ENCODE measurements around the gene BRPF1.
A peak's percentile ranks its signal among the peaks of the same experiment; 100 is the strongest.

Gene BRPF1, protein sequence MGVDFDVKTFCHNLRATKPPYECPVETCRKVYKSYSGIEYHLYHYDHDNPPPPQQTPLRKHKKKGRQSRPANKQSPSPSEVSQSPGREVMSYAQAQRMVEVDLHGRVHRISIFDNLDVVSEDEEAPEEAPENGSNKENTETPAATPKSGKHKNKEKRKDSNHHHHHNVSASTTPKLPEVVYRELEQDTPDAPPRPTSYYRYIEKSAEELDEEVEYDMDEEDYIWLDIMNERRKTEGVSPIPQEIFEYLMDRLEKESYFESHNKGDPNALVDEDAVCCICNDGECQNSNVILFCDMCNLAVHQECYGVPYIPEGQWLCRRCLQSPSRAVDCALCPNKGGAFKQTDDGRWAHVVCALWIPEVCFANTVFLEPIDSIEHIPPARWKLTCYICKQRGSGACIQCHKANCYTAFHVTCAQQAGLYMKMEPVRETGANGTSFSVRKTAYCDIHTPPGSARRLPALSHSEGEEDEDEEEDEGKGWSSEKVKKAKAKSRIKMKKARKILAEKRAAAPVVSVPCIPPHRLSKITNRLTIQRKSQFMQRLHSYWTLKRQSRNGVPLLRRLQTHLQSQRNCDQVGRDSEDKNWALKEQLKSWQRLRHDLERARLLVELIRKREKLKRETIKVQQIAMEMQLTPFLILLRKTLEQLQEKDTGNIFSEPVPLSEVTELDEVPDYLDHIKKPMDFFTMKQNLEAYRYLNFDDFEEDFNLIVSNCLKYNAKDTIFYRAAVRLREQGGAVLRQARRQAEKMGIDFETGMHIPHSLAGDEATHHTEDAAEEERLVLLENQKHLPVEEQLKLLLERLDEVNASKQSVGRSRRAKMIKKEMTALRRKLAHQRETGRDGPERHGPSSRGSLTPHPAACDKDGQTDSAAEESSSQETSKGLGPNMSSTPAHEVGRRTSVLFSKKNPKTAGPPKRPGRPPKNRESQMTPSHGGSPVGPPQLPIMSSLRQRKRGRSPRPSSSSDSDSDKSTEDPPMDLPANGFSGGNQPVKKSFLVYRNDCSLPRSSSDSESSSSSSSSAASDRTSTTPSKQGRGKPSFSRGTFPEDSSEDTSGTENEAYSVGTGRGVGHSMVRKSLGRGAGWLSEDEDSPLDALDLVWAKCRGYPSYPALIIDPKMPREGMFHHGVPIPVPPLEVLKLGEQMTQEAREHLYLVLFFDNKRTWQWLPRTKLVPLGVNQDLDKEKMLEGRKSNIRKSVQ (N-terminal part only)

DNA sequence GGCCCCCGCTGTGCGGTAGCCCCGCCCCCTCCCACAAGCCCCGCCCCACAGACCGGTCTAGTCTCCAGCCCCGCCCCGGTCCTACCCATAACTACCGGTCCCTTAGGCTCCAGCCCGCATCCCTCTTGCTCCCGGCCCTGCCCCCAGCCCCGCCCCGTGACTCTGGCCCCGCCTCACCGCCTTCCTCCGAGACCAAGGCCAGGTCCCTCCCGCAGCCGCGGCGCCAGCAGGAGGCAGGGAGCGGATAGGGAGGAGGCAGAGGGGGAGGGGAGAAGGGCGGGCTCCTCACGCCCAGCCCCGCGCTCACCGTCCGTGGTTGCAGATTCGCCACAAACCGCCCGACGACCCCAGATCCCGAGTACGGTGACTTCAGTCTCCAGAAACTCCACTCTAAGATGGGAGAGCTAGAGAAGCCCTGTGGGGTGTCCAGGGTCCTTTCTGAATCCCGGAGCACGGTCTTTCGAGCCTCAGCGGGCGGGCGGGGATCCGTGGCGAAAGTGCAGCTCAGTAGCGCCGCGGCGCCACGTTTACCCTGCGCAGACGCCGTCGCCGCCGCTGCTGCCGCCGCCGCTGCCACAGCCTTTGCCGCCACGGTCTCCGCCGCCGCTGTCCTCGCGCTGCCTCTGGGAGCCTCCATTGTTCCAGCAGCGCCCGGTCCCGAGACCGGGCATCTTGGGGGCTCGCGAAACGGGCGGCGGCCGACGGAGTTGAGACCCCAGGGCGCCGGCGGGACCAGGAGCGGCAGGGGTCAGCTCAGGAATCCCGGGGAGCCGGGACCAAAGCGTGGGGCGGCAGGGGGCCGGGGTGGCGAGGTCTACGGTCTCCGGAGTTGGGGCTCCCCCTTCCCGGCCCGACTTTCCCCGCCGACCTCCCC lies at the start of gene BRPF1:
Gene BRPF1, plus strand, starts transcription at position 530 of the 874 bp plus-strand sequence. CDS start 2,406 bp downstream, outside the sequence.
- in situ Hi-C loops (cut with MboI; ENCODE audit: low sequenced_read_pairs): no loop called here
- H3K27me3 ChIP-seq (ENCODE audit: low read depth): no peaks in the 10 kb centered on the region
- H3K36me3 ChIP-seq (replicated peaks): peaks cover 27% of the 10 kb centered on the region
- H3K4me3 ChIP-seq: peak within 1 kb of the TSS; percentile 99
- peak; percentile 96 to 100 for DNase-seq (ENCODE audit: low spot score in 2 of 2)
- no peaks in the 10 kb centered on the region for H3K9me3 ChIP-seq
- H3K4me1 ChIP-seq: peaks cover 10% of the 10 kb centered on the region; the same call in 1 of the 2 replicates

DNA sequence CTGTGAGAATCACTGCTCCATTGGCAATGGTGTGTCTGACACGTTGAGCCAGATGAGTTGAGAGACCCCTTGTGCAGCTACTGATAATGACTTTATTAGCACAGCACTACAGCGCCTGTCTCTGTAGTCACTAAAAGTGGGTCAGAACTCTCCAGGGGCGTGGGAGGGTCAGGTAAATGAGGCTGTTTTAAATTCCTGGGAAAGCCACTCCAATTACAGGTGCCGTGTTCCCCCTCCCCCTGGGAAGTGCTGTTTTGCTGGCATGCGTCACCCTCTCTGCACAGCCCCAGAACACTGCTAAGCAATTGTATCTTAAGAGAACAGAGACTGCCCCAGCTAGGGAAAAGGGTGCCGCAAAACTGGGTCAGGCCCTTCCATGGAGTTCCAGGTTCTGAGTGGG lies 49.4 kb upstream of the BRPF1 start:
- H3K4me3 ChIP-seq: no peak overlapping the region
- no peaks in the 10 kb centered on the region for H3K27me3 ChIP-seq (ENCODE audit: low read depth)
- no peaks in the 10 kb centered on the region for H3K4me1 ChIP-seq
- H3K9me3 ChIP-seq: no peaks in the 10 kb centered on the region
- H3K36me3 ChIP-seq (replicated peaks): peaks cover 38% of the 10 kb centered on the region
- DNase-seq (ENCODE audit: low spot score in 2 of 2): no peak
- in situ Hi-C loops (cut with MboI; ENCODE audit: low sequenced_read_pairs): no loop called here

DNA sequence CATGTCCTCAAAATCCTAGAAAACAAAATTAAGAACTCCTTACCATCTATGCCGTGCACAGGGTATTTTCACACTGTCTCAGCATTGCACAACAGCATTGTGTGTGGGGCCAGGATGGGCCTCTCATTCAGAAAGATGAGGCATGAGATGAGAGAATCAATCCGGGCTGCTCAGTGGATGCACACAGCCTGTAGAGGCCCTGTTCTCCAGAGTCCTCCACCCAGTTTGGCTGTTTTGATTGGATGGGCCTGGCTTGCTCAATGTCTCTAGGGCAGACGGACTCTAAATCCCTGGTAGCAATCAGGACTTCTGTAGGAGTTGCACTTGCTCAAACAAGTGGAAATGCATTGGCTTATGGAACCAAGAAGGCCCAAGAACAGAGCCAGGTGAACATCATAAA lies 48.1 kb upstream of the BRPF1 start:
- DNase-seq (ENCODE audit: low spot score in 2 of 2): no peak
- Histone ChIP-seq H3K9me3 (no peaks in the 10 kb centered on the region), H3K36me3 (replicated peaks) (peaks cover 33% of the 10 kb centered on the region), H3K4me1 (no peaks in the 10 kb centered on the region), H3K4me3 (no peak overlapping the region), H3K27me3 (ENCODE audit: low read depth) (no peaks in the 10 kb centered on the region)
- in situ Hi-C loops (cut with MboI; ENCODE audit: low sequenced_read_pairs): no loop called here

DNA sequence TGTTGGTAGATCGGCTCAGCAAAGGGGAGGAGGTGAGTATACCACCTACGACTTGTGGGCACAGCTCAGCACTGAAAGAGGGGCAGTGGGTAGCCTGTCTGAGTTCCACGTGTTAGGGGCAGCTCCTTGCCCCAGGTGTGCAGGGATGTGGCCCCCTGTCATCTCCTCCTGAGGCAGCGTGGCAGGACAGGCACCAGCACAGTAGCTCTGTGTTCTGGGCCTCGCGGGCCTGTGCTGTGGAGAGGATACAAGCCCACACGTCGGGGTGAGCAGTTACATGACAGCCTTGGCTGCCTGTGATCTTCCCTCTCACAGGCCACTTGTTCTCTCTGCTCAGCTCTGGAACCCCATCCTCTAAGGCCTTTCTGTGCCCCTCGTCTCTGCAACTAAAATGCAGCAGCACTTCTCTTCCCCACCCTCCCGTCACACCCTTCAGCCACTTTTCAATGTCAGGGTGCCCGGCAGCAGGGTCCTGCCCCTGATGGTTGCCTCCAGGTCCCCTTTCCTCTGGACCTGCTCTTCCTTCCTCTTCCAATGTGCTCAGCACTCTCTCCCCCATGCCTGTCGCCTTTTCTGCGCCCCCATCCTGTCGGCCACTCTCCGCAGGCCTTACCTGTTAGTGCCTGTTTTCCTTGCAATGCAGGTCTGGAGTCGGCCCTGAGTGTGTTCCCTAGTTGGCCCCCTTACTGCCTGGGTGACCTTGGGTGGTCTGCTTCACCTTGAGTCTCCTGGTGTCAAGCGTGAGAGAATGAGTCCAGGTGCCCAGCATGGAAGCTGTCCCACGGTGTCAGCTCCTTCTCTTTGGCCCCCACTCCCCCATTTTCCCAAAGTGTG lies 46.1 kb upstream of the BRPF1 start:
- DNase-seq (ENCODE audit: low spot score in 2 of 2): no peak
- Histone ChIP-seq H3K36me3 (replicated peaks) (peaks cover 36% of the 10 kb centered on the region), H3K9me3 (no peaks in the 10 kb centered on the region), H3K4me1 (no peaks in the 10 kb centered on the region), H3K4me3 (no peak overlapping the region), H3K27me3 (ENCODE audit: low read depth) (no peaks in the 10 kb centered on the region)
- in situ Hi-C loops (cut with MboI; ENCODE audit: low sequenced_read_pairs): no loop called here

DNA sequence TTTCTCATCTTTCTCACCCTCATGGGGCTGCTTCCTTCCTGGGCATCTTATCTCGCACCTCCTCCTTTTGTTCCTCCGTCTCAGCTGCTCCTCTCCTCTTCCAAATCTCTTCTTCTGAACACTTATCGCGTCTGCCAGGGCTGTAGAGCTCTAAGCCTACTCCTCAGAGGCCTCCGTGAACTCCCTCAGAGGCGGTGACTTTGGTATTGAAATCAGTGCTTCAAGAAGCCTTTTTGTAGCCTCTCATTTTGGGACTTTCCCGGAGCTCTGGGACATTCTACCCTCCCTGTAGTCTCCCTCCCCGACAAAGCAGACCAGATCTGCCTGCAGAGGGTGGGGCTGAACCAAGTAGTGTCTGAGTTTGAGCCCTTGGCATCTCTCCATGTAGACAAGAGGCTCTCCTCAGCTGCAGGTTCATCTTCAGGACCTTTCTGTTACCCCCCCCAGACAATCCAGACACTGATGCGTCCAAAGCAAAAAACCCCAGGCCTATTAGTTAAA lies 45.4 kb upstream of the BRPF1 start:
- in situ Hi-C loops (cut with MboI; ENCODE audit: low sequenced_read_pairs): no loop called here
- H3K4me3 ChIP-seq: no peak overlapping the region
- H3K4me1 ChIP-seq: no peaks in the 10 kb centered on the region
- H3K9me3 ChIP-seq: no peaks in the 10 kb centered on the region
- DNase-seq (ENCODE audit: low spot score in 2 of 2): no peak
- H3K36me3 ChIP-seq (replicated peaks): peaks cover 40% of the 10 kb centered on the region
- H3K27me3 ChIP-seq (ENCODE audit: low read depth): no peaks in the 10 kb centered on the region

DNA sequence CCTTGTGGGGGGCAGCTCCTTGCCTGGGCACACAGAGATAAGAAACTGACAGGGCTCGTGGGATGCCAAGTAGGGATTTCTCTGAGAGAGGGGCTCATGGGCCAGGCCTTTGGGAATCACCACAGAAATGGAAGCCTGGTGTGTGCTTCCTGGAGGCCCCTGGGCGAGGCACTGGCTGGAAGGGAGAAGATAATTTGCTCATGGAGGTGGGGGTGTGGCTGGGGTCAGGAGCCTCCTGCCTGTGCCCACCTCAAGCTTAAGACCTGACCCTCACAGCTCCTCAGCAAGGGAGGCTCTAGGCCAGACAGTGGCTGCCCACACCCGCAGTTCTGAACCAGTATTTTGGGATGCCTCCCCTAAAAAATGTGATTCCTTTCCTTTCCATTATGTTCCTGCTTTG lies 44.8 kb upstream of the BRPF1 start:
- Histone ChIP-seq H3K4me1 (no peaks in the 10 kb centered on the region), H3K27me3 (ENCODE audit: low read depth) (no peaks in the 10 kb centered on the region), H3K4me3 (no peak overlapping the region), H3K36me3 (replicated peaks) (peaks cover 40% of the 10 kb centered on the region), H3K9me3 (no peaks in the 10 kb centered on the region)
- DNase-seq (ENCODE audit: low spot score in 2 of 2): no peak
- in situ Hi-C loops (cut with MboI; ENCODE audit: low sequenced_read_pairs): no loop called here

DNA sequence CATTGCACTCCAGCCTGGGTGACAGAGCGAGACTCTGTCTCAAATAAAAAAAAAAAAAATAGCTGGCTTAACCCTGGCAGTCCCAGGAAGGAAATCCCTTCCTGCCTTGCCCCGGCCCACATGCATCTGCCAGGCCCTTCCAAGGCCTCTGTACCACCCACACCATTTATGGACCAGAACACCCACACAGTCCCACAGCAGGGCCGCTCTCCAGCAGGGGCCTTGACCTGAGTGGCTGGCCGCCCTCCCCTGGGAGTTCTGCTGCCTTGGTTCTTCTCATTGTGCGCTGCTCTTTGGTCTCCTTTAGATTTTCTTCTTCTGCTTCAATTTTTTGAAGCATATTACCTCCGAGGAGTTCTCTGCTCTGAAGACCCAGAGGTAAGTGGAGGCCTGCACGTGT lies 44.0 kb upstream of the BRPF1 start:
- no peak for DNase-seq (ENCODE audit: low spot score in 2 of 2)
- Histone ChIP-seq H3K9me3 (no peaks in the 10 kb centered on the region), H3K4me1 (no peaks in the 10 kb centered on the region), H3K4me3 (no peak overlapping the region), H3K27me3 (ENCODE audit: low read depth) (no peaks in the 10 kb centered on the region), H3K36me3 (replicated peaks) (peaks cover 41% of the 10 kb centered on the region)
- in situ Hi-C loops (cut with MboI; ENCODE audit: low sequenced_read_pairs): no loop called here

DNA sequence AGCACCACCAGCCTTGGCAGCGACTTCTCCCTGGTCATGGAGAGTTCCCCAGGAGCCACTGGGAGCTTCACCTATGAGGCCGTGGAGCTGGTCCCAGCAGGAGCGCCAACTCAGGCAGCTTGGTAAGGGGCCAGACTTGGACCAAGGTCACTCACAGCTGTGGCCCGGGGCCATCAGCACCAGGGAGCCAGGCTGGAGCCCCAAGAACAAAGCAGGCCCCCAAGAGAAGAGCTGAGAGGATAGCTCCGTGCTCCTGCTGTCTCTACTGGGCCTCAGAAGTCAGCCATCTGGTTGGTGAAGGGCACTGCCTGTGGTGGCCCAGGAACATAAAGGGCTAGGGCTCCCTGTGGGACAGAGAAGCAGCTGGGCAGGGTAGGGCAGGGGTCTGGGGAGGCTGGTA lies 42.6 kb upstream of the BRPF1 start:
- no peak overlapping the region for H3K4me3 ChIP-seq
- in situ Hi-C loops (cut with MboI; ENCODE audit: low sequenced_read_pairs): no loop called here
- H3K9me3 ChIP-seq: no peaks in the 10 kb centered on the region
- peaks cover 39% of the 10 kb centered on the region for H3K36me3 ChIP-seq (replicated peaks)
- DNase-seq (ENCODE audit: low spot score in 2 of 2): no peak
- no peaks in the 10 kb centered on the region for H3K27me3 ChIP-seq (ENCODE audit: low read depth)
- H3K4me1 ChIP-seq: no peaks in the 10 kb centered on the region

DNA sequence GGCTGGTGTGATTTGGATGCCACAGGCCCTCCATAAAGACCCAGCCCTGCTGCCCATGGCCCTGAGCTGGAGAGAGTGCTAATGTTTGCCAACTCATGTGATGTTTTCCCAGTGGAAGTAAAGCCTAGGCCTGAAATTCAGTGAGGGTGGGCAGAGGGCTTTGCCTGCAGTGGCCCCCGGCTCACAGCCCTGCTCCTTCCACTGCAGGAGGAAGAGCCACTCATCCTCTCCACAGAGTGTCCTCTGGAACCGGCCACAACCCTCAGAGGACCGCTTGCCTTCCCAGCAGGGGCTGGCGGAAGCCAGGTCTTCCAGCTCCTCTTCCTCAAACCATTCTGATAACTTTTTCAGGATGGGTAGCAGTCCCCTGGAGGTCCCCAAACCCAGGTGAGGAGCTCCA lies 41.8 kb upstream of the BRPF1 start:
- Histone ChIP-seq H3K27me3 (ENCODE audit: low read depth) (no peaks in the 10 kb centered on the region), H3K4me3 (no peak overlapping the region), H3K9me3 (no peaks in the 10 kb centered on the region), H3K4me1 (no peaks in the 10 kb centered on the region), H3K36me3 (replicated peaks) (peaks cover 38% of the 10 kb centered on the region)
- DNase-seq (ENCODE audit: low spot score in 2 of 2): no peak
- in situ Hi-C loops (cut with MboI; ENCODE audit: low sequenced_read_pairs): no loop called here

DNA sequence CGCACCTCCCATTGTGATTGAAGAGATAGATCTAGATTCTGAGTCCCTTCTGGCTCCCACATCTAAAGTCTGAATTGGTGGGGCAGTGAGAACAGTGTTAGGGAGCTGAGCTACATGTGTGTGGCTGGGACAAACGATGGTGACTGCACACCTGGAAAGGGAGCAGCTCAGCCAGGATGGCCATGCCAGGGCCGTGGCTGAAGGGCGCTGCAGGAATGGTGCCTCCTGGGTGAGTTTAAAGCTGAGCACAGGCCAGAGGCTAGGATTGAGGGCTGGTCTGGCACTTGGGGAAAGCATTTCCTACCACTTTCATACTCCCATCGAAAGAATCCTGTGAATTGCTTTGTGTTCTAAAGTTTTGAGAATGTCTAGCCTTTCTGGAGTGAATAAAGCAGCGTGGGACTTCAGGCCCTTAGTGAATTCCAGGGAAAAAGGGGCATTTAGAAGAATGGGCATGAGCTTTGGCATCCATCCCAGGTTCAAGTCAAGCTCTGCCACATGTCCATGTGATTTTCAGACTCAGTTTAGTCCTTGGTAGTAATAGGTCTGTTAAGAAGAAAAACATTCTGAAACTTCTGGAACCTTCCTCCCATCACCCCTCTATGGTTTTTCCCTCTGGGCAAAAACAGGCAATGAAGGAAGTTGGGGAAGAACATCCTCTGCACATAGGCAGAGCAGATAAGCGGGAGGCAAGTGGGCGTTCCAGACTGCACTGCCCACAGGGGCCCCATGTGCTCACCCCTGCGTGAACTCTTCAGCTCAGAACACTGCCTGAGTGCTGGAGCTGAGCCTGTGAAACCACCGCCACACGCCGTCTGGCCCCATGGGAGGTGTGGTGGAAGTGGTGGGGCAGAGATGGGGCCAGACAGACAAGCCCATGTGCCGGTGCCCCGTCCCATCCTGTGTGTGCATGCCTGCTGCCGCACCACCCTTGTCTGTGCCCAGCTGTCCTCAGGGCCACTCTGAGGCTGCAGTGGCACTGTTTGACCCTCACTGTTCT lies 40.8 kb upstream of the BRPF1 start:
- in situ Hi-C loops (cut with MboI; ENCODE audit: low sequenced_read_pairs): no loop called here
- no peaks in the 10 kb centered on the region for H3K27me3 ChIP-seq (ENCODE audit: low read depth)
- no peak overlapping the region for H3K4me3 ChIP-seq
- no peaks in the 10 kb centered on the region for H3K9me3 ChIP-seq
- DNase-seq (ENCODE audit: low spot score in 2 of 2): no peak
- peaks cover 34% of the 10 kb centered on the region for H3K36me3 ChIP-seq (replicated peaks)
- no peaks in the 10 kb centered on the region for H3K4me1 ChIP-seq

DNA sequence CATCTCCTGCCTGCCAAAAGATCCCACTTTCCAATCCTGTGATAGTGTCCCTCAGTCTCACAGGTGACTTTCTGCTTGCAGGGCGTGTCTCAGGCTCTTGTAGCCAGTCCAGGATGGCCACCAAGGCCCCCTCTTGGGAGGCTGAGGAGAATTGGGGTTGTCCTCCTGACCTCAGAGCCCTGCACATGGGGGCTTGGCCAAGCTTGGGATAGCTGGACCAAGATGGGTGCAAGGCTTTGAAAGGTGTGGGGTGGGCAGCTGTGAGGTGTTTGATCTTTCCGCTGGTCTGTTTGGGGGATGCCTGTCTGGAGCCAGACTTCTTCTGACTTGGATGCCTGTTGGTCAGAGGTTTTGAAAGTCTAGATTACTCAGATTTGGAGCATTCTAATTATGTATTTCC lies 39.9 kb upstream of the BRPF1 start:
- peaks cover 30% of the 10 kb centered on the region for H3K36me3 ChIP-seq (replicated peaks)
- no peaks in the 10 kb centered on the region for H3K27me3 ChIP-seq (ENCODE audit: low read depth)
- DNase-seq (ENCODE audit: low spot score in 2 of 2): no peak
- in situ Hi-C loops (cut with MboI; ENCODE audit: low sequenced_read_pairs): no loop called here
- no peaks in the 10 kb centered on the region for H3K4me1 ChIP-seq
- no peaks in the 10 kb centered on the region for H3K9me3 ChIP-seq
- no peak overlapping the region for H3K4me3 ChIP-seq

All from HAP-1 (cell line).